GM19099 (cell line): ENCODE results near the gene PLAC8L1.

ENCODE experiments used
- POLR2A ChIP-seq: IDR thresholded peaks from 3 replicates; pipeline ENCODE4 v1.6.1; 2011; ENCODE audit warnings: low read depth; ENCODE audit not compliant: insufficient read length; ENCODE audit errors: extremely low read depth

Gene PLAC8L1

DNA sequence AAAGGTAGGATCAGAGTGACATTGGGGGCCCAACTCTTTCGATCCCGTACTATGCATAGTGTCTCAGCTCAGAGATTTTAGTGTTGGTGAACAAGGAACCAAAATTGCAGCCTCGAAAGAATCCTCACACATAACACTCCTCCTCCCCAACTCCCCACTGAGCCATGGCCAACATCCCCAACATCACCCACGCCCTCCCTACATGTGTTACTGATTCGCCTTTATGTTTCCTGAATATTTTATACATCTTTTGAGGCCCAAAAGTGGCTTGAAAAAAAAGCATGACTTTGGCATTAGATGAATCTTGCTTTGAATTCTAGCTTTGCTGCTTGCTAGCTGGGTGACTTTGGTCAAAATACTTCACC, 45.2 kb downstream of the PLAC8L1 start:
- no peak for TF ChIP-seq POLR2A

- TF ChIP-seq POLR2A: no peak
Measured at GRCh38 chr5:146059460-146060220, 45.7 kb downstream of the PLAC8L1 start.

GRCh38 chr5:146055432-146055831, 49.9 kb downstream of the PLAC8L1 start:
- no peak for TF ChIP-seq POLR2A

DNA sequence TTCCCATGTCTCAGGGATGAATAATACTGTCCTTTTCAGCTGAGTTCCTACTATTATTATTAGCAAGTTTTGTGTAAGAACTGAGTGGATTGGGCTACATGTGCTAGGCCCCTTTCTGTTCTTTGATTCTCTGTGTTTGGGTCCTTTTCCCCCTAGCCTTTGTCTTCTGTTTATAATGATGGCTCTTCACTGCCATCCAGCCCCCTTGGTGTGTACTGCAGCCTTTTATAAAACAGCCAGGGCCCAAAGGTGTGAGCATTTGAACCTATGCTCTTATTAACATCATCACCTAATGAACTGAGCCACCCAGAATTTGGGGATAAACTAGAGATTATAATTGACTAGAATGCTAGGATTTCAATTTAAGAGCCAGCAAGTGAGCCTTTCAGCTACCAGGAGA, 52.6 kb downstream of the PLAC8L1 start:
- no peak for TF ChIP-seq POLR2A

DNA sequence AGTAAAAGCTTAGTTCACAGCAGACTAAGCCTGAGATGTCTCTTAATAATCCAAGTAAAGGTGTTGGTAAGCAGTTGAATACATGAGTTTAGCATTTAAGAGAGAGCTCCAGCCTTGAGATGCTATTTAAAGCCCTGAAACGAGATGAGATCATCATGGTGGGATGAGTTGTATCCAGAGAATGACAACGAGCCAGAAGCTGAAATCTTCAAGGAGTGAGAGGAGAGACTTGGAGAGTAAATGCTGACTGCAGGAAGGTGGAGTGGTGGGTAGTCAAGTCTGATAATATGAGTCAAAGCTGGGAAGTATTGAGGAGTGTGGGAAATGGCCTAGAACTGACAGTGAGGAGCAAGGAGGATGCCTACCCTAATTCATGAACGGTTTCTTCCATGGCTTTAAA, 53.7 kb downstream of the PLAC8L1 start:
- no peak for TF ChIP-seq POLR2A

DNA sequence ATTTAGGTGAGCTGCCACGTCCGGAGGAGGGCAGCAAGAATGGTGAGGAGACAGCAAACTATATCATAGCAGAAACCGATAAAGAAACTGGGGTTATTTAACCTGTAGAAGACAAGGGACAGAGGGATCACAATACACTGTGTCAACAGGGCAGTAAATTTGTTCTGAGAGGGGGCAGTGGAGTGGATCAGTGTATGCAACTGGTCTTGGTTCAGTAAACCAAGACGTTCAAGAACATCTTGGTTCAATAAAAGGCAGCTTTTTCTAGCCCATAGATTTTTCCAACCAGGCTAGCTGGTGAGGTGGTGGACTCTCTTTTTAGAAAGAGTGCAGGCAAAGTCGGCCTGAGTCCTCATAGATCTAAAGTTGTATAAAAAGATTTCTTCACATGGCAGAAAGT, 55.3 kb downstream of the PLAC8L1 start:
- no peak for TF ChIP-seq POLR2A

GRCh38 chr5:146049704-146050026, 55.7 kb downstream of the PLAC8L1 start:
- no peak for TF ChIP-seq POLR2A

- TF ChIP-seq POLR2A: no peak
Measured at GRCh38 chr5:146048994-146049703, 56.2 kb downstream of the PLAC8L1 start.

DNA sequence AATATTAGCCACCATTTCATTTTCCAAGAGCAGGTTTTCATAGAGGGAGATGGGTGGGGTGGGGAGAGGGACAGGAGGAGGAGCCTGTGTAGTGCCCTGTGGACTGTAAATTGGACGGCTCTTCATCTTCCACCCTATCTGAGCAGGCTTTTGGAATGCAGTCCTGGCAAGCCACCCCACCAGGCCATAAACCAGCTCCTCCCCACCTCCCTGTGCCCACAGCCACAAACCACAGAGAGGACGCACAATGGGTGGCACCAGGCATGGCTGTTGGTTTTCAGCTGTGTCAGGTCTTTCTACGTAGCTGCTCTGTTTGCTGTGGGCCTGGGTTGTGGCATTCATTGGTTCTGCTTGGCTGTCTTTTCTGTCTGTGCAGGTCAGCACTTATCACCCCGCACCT, 58.0 kb downstream of the PLAC8L1 start:
- no peak for TF ChIP-seq POLR2A

- TF ChIP-seq POLR2A: no peak
Measured at GRCh38 chr5:146043722-146044121, 61.7 kb downstream of the PLAC8L1 start.

DNA sequence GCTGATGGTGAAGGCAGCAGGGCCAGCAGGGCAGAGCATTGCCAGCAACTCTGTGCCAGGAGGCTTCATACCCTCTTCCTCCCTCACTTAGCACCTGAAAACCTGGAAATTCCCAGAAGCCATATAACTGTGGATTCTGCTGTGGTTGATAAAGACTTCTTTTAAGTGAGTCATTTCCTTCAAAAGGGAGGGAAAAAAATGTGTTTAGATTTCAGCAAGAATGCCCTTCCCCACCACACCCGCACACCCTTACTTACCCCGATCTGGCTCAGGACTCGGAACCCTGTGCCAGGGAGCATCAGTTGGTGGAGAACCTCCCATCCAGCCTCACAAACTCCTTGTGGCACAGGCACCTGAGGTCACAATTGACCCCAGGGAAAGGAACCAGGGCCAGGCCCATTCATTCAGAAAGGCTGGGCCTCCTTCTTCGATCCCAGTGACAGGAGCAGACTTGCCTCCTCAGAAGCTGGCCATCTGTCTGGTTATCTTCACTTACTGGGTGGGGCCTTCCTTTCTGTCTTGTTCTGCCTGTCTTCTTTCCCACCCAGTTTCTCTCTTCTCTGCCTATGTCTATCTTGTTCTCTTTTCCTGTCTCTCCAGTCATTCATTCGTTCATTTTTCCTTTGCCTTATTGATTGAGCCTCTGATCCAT, 62.6 kb downstream of the PLAC8L1 start:
- no peak for TF ChIP-seq POLR2A

GRCh38 chr5:146041180-146041789, 64.1 kb downstream of the PLAC8L1 start:
- TF ChIP-seq POLR2A: no peak

GRCh38 chr5:146040527-146040926, 64.8 kb downstream of the PLAC8L1 start:
- no peak for TF ChIP-seq POLR2A

- no peak for TF ChIP-seq POLR2A
Measured at GRCh38 chr5:146039420-146039819, 66.0 kb downstream of the PLAC8L1 start.

- no peak for TF ChIP-seq POLR2A
Measured at GRCh38 chr5:146034605-146035004, 70.8 kb downstream of the PLAC8L1 start.
